Glomerular endothelial cell (primary cell): ENCODE measurements around the gene ENTPD1. TPM values are rescaled to one million over a fixed set of nuclear protein-coding genes. Genes with fewer than 3 reads are reported as not detected.
"Not testable (repeated sequence)": the region's sequence is repeated elsewhere in the genome, so short reads cannot be mapped to it uniquely, and the experiment has no call there.

Source experiments
- DNase-seq: peaks from one replicate; pipeline ENCODE4 v3.0.0-alpha.2; 2011; ENCODE audit warnings: low read depth, low spot score; ENCODE audit errors: extremely low read depth
- total RNA-seq: library from RNA; depleted of rRNA; stranded (reverse); fragments of >200 nt; gene quantifications from 2 replicates; pipeline ENCODE4 v1.2.3, GENCODE V29; 2015

Gene ENTPD1
- total RNA-seq, 1 donor from 2014 or later = 30.3 TPM

GRCh38 chr10:95860166-95860940 is 104.4 kb downstream of the ENTPD1 start:
- DNase-seq = no peak

- DNase-seq = no peak
These were observed 105.4 kb downstream of the ENTPD1 start for GRCh38 chr10:95861386-95861785.

DNA sequence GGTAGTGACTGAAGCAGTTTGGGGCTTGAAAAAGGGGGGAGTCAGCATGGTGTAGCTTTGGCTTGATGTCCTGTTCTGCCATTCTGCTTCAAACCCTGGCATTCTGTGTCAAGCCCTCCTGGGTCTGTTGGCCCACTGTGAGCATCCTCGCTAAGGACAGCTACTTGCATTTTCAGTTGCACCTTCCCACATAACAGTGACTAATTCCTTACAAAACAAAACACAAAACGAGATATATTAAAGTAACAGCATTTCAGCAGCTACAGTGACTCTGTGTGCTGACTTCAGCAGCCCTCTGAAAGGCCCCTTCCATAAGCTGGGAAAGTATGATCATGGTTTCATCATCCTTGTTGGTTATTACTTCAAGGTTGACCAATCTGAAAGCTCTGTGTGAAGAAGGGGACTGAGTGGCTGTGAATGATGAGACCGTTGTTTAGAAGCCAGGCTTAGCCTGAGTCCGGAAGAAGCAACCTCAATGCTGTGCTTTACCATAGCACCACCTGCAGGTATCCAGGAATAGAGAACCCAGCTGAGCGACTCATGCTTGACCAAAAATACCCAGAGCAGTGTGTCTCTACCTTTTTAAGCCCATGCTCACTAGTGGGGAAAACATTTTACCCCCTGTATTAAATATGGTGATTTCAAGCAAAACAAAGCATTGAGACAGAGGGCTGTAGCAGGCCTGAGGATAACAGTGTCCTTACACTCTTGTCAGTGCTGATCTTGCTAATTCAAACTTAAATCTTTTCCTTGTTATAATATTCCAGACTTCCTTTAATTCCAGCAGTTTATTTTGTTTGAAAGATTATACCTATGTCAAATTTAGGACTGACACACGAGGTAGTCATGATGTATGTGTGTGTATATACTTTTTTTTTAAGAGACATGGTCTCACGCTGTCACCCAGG is 109.2 kb downstream of the ENTPD1 start:
- DNase-seq = peak; percentile 39

DNA sequence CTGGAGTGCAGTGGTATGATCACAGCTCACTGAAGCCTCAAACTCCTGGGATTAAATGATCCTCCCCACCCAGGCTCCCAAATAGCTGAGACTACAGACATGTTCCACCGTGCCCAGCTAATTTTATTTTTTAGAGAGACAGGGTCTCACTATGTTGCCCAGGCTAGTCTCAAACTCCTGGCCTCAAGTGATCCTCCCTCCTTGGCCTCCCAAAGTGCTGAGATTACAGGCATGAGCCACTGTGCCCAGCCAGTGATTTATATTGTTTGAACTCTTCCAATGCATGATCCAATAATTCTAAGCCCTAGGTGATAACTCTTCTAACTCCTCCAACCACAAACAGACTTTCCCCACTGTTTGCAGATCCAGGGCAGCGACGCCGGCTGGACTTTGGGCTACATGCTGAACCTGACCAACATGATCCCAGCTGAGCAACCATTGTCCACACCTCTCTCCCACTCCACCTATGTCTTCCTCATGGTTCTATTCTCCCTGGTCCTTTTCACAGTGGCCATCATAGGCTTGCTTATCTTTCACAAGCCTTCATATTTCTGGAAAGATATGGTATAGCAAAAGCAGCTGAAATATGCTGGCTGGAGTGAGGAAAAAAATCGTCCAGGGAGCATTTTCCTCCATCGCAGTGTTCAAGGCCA is 110.0 kb downstream of the ENTPD1 start:
- no peak for DNase-seq

GRCh38 chr10:95866467-95866842 is 110.5 kb downstream of the ENTPD1 start:
- no peak for DNase-seq

GRCh38 chr10:95867866-95868265 is 111.9 kb downstream of the ENTPD1 start:
- DNase-seq = no peak

DNA sequence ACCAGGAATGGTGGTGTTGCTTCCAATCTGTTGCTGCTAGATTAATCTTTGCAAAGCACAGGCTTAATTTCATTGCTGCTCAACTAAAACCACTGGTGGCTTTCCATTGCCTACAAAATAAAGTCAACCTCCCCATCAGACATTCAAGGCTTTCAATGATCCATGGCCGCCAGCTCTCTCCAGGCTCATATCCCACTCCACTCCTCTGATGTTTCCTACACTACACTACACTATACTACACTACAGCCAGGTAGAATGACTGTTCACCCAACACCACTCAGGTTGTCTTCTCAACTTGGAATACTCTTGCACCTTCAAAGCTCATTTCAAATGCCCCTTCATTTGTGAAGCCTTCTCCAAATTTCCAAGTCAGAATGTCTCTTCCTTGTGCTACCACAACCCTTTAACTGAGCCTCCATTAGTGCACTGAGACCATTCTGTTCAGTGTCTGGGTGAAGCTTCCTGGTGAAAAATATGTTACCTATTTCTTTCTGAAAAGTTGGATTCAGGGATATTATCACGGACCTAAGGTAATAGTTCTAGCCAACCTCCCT is 116.3 kb downstream of the ENTPD1 start:
- no peak for DNase-seq

DNA sequence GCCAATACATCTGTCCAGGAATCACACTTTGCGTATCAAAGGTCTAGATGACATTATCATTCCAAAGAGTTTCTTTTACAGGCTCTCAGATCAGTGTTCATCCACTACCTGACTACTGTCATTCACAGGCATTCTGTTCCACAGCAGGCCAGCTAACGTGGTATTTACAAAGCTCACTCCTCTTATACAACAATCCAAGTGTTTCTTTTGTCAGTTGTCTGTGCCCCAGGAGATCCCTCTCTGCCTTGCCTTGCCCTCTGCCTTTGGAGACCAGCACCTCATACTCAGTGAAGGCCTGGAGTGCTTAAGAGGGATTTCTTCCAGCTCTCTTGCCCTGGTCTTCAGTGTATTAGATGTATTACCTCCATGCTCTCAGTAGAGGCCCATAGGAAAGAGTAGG is 117.2 kb downstream of the ENTPD1 start:
- DNase-seq = no peak

DNA sequence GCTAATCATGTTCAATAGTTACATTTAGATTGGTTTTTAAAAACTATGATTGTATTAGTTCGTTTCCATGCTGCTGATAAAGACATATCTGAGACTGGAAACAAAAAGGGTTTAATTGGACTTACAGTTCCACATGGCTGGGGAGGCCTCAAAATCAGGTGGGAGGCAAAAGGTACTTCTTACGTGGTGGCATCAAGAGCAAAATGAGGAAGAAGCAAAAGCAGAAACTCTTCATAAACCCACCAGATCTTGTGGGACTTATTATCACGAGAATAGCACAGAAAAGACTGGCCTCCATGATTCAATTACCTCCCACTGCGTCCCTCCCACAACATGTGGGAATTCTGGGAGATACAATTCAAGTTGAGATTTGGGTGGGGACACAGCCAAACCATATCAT is 117.7 kb downstream of the ENTPD1 start:
- DNase-seq = no peak

GRCh38 chr10:95874783-95875182 is 118.8 kb downstream of the ENTPD1 start:
- DNase-seq = not testable (repeated sequence)

GRCh38 chr10:95876756-95877155 is 120.8 kb downstream of the ENTPD1 start:
- no peak for DNase-seq

GRCh38 chr10:95877881-95878280 is 121.9 kb downstream of the ENTPD1 start:
- DNase-seq = no peak

DNA sequence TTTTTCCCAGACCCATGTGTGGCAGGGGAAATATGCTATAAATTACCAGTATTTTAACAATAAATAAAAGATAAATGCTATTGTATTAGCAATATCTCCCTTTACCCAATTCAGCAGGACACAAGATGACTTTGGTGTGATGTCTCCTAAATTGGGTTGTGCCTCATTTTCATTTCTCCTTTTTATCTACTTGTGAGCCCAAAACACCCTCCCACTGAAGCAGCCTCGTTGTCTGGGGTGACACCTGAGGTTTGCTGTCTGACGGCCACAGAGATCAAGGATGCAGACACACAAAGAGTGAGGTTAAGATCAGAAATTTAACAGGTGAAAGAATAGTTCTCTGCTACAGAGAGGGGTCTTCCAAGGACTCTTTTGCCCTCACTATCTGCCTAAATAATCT is 124.7 kb downstream of the ENTPD1 start:
- DNase-seq = no peak

- DNase-seq = no peak
These were observed 125.4 kb downstream of the ENTPD1 start for GRCh38 chr10:95881316-95881715.

- DNase-seq = no peak
These were observed 133.9 kb downstream of the ENTPD1 start for GRCh38 chr10:95889830-95890229.

- no peak for DNase-seq
These were observed 140.3 kb downstream of the ENTPD1 start for GRCh38 chr10:95896071-95896850.

DNA sequence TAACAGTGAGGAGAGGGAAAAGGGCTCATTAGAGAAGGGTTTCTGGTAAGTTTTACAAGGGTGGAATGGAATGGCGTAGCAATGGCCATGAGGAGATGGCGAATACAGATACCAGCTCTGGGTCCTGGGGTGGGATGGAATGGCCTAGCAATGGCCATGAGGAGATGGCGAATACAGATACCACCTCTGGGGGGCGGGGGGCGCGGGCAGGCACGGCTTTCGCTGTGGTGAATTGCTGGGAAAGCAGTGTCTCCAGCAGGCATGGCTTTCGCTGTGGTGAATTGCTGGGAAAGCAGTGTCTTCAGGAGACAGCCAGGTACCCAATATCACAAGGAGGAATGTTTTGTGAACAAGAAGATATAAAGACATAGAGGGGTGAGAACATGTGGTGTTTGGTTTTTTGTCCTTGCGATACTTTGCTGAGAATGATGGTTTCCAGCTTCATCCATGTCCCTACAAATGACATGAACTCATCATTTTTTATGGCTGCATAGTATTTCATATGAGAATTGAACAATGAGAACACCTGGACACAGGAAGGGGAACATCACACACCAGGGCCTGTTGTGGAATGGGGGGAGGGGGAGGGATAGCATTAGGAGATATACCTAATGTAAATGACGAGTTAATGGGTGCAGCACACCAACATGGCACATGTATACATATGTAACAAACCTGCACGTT is 150.1 kb downstream of the ENTPD1 start:
- not testable (repeated sequence) for DNase-seq

DNA sequence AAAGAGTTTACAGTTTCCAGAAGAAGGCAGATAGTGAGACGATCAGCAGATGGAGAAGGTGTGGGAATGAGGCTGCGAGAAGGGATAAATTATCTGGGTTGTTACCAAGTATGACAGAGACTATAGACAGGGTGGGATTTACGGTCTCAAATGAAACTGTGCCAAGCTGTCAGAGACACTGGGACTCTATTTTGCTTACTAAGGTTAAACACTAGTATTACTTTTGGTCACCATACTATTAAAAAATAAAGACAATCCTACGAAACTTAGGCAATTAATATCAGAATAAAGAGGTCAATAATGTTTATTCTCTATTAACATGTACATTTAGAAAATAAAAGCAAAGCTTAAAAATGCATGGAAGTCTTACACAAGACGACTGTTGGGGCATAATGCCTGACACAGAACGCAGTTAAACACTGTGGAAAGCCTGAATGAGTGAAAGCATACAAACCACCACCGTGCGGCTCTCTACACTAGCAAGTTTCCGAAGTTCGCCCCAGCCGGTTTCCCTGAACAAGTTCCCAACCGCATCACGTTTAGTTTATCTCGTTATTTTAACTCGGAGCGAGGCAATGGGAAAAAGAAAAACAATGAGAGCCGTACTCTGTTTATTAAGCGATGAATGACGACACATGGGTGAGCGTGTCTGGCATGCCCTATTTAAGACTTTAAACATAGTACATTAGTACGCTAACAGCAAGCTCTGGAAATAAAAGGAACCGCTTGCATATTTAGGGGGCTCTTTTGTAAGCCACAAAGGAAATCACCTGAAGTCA is 150.9 kb downstream of the ENTPD1 start:
- DNase-seq = peak; percentile 44
